HEK293T (cell line): ENCODE measurements around the gene NEK5.

Experiments used
- ARNT ChIP-seq: fragments of 450-650 bp; IDR thresholded peaks from 2 replicates; pipeline ENCODE4 v1.6.1; 2017; ENCODE audit warnings: mild to moderate bottlenecking
- BHLHE40 ChIP-seq: fragments of 450-650 bp; IDR thresholded peaks from 2 replicates; pipeline ENCODE4 v1.6.1; 2016; ENCODE audit warnings: mild to moderate bottlenecking, moderate library complexity, borderline replicate concordance
- ELF4 ChIP-seq: fragments of 450-650 bp; IDR thresholded peaks from 2 replicates; pipeline ENCODE4 v1.6.1; 2017; ENCODE audit warnings: antibody characterized with exemption
- FOXA1 ChIP-seq: fragments of 450-650 bp; IDR thresholded peaks from 2 replicates; pipeline ENCODE4 v1.6.1; 2016; ENCODE audit warnings: mild to moderate bottlenecking
- HDGF ChIP-seq: fragments of 450-650 bp; IDR thresholded peaks from 2 replicates; pipeline ENCODE4 v1.6.1; 2017; ENCODE audit warnings: antibody characterized with exemption, borderline replicate concordance
- NFRKB ChIP-seq: fragments of 450-650 bp; IDR thresholded peaks from 2 replicates; pipeline ENCODE4 v1.6.1; 2016; ENCODE audit warnings: mild to moderate bottlenecking, moderate library complexity
- TARDBP ChIP-seq: fragments of 450-650 bp; IDR thresholded peaks from 2 replicates; pipeline ENCODE4 v1.6.1; 2016

DNA sequence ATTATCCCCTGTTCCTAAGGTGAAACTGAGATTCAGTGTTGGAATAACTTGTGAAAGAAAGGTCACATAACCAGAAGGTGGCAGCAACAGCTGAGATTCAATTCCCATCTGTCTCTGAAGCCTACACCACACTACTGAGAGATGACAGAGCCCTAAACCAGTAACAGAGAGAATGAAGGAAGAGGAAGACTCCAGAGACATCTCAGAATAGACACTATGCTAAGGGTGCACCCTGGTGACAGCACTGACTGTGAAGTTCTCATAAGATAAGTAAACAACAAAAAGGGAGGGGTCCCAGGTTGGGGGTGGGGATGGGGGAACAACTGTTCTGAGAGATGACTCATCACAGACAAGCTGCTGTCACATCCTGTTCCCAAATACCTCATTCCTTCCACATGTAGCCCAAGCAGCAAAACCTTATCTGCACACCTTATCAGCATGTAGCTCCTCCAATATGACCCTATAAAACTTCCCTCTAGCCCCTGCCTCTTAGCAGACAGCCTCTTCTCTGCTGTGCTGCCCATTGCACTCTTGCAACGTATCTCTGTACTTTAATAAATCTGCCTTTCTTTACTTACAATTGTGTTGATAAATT, 57.8 kb downstream of the NEK5 start:
- TF ChIP-seq ELF4 (no peak), ARNT (no peak), NFRKB (no peak), TARDBP (no peak), HDGF (no peak), BHLHE40 (no peak), FOXA1 (no peak)
